Measurements from ENCODE around the gene MAEA. TPM values are rescaled to one million over a fixed set of nuclear protein-coding genes. Genes with fewer than 3 reads are reported as not detected.

The MAEA gene
- total RNA-seq, 1 donor from 2014 or later = 68.2 TPM

DNA sequence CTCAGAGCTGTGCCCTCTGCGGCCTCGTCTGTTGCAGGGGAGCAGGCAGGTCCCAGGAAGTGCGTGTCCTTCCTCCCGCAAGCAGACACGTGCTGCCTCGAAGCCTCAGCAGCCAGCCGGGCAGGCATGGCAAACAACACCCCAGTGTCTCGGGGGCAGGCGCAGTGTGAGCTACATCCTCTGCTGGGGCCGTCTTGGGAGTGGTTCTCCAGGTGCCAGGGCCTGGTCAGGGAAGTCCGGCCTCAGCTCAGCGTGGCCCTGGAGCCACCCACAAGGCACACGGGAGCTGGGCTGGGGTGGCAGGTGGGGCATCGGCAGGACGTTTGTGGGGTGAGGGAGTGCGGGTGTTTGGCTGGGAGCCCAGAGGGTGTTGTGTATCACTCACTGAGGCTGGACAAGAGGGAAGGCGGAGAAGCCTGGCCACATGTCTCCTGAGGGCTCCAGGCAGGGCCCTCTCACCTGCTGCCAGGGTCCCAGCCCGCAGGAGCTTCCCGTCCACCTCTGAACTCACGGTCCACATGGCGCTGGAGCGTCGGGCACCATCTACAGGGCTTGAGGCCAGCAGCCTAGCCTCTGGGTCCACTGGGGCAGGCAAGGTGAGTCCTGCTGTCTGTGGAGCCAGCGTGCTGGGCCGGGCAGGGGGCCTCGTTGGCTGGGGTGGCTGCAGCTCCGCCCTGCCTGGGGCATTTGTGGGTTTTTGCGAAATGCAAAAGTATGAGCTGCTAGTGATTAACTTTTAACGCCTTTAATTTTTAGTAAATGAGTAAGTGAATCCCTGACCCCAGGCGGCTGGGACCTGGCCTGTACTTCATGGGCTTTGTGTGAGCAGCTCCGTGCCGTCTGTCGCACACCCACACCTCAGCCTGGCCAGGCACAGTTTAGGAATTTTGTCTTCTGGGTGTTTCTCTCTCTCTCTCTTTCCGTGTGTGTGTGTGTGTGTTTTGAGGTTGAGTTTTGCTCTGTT lies 40.0 kb downstream of the MAEA start:
- Mint-ChIP-seq H3K4me3 (ENCODE audit: unreplicated experiment) (peak overlapping the region; percentile 35), H3K27ac (ENCODE audit: unreplicated experiment) (no peak overlapping the region), H3K36me3 (ENCODE audit: low read depth, unreplicated experiment) (peaks cover 17% of the 10 kb centered on the region), H3K9me3 (ENCODE audit: unreplicated experiment) (no peaks in the 10 kb centered on the region), H3K27me3 (ENCODE audit: unreplicated experiment) (peaks cover 6% of the 10 kb centered on the region), H3K4me1 (ENCODE audit: unreplicated experiment) (peaks cover 3% of the 10 kb centered on the region)
- TF ChIP-seq, protein P1, sequence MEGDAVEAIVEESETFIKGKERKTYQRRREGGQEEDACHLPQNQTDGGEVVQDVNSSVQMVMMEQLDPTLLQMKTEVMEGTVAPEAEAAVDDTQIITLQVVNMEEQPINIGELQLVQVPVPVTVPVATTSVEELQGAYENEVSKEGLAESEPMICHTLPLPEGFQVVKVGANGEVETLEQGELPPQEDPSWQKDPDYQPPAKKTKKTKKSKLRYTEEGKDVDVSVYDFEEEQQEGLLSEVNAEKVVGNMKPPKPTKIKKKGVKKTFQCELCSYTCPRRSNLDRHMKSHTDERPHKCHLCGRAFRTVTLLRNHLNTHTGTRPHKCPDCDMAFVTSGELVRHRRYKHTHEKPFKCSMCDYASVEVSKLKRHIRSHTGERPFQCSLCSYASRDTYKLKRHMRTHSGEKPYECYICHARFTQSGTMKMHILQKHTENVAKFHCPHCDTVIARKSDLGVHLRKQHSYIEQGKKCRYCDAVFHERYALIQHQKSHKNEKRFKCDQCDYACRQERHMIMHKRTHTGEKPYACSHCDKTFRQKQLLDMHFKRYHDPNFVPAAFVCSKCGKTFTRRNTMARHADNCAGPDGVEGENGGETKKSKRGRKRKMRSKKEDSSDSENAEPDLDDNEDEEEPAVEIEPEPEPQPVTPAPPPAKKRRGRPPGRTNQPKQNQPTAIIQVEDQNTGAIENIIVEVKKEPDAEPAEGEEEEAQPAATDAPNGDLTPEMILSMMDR (IDR thresholded peaks at IDR 0.05; ENCODE audit: unreplicated experiment) = no peak
- DNase-seq (ENCODE audit: low spot score) = no peak

DNA sequence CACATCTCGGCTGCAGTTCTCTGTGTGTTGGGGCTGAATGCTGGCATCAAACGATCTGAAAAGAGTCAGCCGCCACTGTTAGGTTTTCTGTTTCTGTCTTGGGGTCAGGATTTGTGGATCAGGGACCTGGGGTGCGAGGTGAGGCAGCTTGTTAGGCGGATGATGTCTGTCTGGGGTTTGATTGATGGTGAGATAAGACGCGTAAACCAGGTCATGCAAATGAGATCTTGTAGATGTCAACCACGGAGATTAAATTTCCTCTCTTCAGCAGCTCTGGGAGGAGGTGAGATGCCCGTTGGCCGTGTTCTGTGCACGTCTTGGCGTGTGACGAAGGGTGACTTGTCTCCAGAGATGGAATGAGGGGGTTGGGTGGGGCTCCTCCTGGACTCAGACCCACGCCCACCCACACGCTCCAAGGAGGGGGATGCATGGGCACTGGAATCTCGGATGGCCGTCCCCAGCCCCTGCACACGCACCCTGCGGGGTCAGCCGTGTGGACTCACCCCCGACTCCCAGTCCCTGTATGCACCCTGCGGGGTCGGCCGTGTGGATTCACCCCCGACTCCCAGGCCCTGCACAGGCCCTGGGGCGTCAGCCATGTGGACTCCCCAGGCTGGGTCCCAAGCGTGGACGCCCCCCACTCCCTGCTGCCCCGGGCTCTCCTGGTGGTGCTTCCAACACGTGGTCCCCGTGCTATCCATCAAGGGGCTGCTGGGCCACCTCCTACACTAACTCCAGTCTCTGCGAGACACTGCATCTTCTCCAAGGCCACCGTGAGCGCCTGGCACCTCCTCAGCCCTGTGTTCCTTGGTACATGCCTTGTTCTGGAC lies 41.3 kb downstream of the MAEA start:
- H3K27ac Mint-ChIP-seq (ENCODE audit: unreplicated experiment) = peak overlapping the region; percentile 55
- no peaks in the 10 kb centered on the region for H3K9me3 Mint-ChIP-seq (ENCODE audit: unreplicated experiment)
- DNase-seq (ENCODE audit: low spot score) = no peak
- H3K4me1 Mint-ChIP-seq (ENCODE audit: unreplicated experiment) = peaks cover 3% of the 10 kb centered on the region
- peaks cover 6% of the 10 kb centered on the region for H3K27me3 Mint-ChIP-seq (ENCODE audit: unreplicated experiment)
- TF ChIP-seq, protein P1 (IDR thresholded peaks at IDR 0.05; ENCODE audit: unreplicated experiment) = no peak
- H3K4me3 Mint-ChIP-seq (ENCODE audit: unreplicated experiment) = peak overlapping the region; percentile 21
- peaks cover 23% of the 10 kb centered on the region for H3K36me3 Mint-ChIP-seq (ENCODE audit: low read depth, unreplicated experiment)

DNA sequence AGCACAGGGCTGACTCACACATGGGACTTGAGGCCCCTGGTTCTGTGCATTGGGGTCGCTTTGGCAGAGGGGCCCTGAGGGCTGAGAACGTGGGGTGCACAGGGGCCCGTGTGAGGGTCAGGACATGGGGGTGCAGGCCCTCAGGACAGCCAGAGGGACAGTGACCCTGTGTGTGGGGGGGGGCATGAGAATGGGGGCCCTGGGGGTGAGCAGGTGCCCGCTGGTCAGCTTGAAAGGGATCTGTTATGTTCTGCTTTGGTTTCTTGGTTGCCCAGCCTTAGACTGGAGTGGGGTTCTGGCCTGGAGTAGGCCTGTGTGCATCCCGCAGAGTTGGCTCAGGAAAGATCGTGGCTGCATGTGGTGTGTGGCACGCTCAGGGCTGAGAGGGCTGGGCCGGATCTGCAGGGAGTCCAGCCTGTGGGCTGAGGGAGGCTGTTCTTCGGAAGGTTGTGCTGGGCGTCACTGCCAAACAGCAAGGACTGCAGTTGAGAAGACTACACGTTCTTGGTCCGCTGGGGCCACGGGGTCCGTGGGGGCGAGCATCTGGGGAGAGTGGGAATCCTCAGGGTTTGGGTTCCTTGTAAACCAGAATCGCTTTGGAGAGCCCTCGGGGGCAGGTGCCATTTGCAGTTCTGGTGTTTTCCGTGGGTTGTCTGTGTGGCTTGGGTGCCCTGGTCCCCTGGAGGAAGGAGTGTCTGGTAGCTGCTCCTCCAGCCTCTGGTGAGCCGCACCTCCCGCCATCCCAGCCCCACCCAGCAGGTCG lies 42.1 kb downstream of the MAEA start:
- H3K9me3 Mint-ChIP-seq (ENCODE audit: unreplicated experiment) = no peaks in the 10 kb centered on the region
- H3K4me3 Mint-ChIP-seq (ENCODE audit: unreplicated experiment) = no peak overlapping the region

DNA sequence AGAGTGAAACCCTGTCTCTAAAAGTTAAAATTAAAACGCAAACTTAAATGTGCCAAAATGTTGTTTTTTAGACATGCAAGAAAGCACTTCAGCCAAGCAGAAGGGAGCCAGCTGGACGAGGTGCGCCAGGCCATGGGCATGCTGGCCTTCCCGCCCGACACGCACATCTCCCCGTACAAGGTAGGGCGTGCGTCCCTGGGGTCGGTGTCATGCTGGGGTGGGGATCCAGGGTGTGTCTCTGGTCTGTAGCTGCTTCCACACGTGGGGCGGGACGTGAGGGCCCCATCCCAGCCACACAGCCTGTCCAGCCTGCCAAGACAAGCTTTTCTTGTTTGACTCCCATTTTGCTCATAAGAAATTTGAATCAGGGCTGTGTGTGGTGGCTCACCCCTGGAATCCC lies 43.0 kb downstream of the MAEA start:
- TF ChIP-seq, protein P1 (IDR thresholded peaks at IDR 0.05; ENCODE audit: unreplicated experiment) = no peak
- no peak for DNase-seq (ENCODE audit: low spot score)
- H3K9me3 Mint-ChIP-seq (ENCODE audit: unreplicated experiment) = no peaks in the 10 kb centered on the region
- peaks cover 38% of the 10 kb centered on the region for H3K36me3 Mint-ChIP-seq (ENCODE audit: low read depth, unreplicated experiment)
- no peak overlapping the region for H3K27ac Mint-ChIP-seq (ENCODE audit: unreplicated experiment)
- no peak overlapping the region for H3K4me3 Mint-ChIP-seq (ENCODE audit: unreplicated experiment)
- H3K27me3 Mint-ChIP-seq (ENCODE audit: unreplicated experiment) = peaks cover 18% of the 10 kb centered on the region
- peaks cover 9% of the 10 kb centered on the region for H3K4me1 Mint-ChIP-seq (ENCODE audit: unreplicated experiment)

More for the DNA sequence above, 42.1 kb downstream of the MAEA start:
- Mint-ChIP-seq H3K27ac (ENCODE audit: unreplicated experiment) (no peak overlapping the region), H3K27me3 (ENCODE audit: unreplicated experiment) (peaks cover 13% of the 10 kb centered on the region), H3K4me1 (ENCODE audit: unreplicated experiment) (peaks cover 3% of the 10 kb centered on the region), H3K36me3 (ENCODE audit: low read depth, unreplicated experiment) (peaks cover 29% of the 10 kb centered on the region)
- TF ChIP-seq, protein P1 (IDR thresholded peaks at IDR 0.05; ENCODE audit: unreplicated experiment) = no peak
- DNase-seq (ENCODE audit: low spot score) = no peak
